NT2/D1 (cell line): ENCODE results near the gene CTIF.

Source experiments
- YY1 ChIP-seq: IDR thresholded peaks from 2 replicates; pipeline ENCODE4 v1.6.1; 2011; ENCODE audit not compliant: insufficient read length, insufficient read depth
- ZNF274 ChIP-seq: IDR thresholded peaks from 2 replicates; pipeline ENCODE4 v1.6.1; 2011; ENCODE audit warnings: mild to moderate bottlenecking, low read depth, low read length

DNA sequence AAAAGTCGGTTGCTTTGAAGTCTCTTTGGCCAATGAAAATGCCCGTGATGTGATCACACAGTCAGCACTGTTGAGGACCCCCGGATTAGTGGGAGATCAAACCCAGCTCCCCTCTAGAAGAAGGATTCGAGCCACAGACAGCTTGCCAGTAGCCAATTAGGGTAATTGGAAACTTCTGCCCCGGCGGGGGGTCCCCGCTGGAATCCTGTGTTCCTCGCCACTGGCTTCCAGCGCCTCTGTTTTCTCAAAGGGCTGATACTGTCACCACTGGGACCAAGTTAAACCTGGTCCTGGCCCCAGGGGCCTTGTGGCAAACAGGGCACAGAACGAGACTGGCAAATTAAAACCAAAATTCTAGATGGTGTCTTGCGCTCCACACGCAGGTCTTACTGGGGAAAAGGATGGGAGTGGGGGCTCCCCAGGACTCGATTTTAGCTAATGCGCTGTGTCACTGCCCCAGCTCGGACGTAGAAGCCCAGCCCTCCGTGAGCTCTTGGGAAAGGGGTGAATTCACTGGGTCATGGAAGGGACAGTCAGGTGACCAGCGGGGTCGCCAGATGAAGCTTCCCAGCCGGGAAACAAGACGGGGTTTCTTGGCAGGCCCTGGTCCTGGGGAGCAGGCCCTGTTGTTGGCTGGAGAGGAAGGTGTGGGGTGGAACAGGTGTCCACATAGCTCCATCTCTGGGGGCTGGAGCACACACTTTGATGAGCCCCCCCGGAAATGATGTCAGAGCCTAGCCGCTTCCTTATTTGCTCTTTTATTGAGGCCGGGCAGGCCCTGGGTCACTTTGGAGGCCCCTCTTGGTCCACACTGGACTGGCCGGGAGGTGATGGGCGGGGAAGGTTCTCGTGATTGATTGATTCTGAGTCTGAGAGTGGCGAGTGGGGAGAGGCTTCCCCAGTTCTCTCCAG lies 321.7 kb downstream of the CTIF start:
- TF ChIP-seq YY1, result no peak
- TF ChIP-seq ZNF274, result no peak
